ENCODE data around the gene TTC22.

The TTC22 gene

DNA sequence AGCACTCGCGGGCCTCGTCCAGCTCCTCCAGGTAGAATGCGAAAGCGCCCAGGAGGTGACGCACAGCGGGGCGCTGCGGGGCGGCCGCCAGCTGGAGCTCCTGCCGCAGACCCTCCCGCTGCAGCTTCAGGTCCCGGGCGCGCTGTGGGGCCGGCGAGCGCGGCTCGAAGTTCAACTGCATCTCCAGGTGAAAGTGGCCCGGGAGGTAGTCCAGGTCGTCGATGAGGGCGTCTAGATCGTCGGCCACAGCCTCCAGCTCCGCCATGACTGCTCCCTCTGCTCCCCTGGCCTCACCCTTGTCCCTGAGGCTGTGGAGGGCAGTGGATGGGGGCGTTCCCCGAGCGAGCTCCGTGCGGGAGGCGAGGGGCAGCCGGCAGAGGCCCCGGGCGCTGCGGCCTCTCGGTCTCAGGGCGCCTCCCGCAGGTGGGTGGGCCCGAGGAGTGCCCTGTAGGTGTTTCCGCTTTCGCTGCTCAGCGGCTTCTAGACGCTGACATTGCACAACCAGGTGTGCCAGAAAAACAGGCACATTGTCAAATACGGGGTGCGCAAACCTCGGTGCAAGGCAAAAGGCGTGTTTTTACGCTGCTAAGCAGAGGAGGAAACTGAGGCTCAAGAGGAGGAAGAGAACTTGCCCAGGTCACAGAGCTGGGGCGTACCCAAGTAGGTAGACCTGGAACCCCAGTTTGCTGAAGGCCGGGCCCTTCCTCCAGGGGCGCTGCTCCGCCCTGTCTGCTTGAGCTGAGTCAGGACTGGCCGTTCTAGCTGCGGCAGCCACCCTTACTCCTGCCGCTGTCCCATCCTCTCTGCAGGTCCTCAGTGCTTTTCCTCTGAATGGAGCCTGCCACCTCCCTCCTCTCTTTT is at the start of gene TTC22:
Gene TTC22, minus strand, starts transcription at position 425 of the 861 bp plus-strand sequence. Its CDS starts 160 bp downstream, at position 265.
- peak; percentile 52 for DNase-seq

DNA sequence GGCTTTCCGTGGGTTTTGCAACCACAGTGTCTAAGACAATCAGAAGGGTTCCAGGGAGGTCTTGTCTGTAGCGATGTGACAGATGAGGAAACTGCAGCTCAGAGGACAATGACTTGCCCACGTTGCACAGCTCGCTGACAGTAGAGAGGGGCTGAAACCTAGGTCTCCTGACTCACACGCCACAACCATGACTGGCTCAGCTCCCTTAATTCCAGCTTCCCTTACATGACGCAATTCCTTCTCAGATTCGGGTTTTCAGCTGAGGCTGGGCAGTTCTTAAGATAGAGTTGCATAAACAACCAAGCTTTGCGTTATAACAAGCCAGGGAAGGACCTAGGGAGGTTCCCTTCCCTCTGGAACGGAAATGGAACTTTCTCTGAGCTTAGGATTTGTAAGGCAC is 49.6 kb upstream of the TTC22 start:
- no peak for DNase-seq

DNA sequence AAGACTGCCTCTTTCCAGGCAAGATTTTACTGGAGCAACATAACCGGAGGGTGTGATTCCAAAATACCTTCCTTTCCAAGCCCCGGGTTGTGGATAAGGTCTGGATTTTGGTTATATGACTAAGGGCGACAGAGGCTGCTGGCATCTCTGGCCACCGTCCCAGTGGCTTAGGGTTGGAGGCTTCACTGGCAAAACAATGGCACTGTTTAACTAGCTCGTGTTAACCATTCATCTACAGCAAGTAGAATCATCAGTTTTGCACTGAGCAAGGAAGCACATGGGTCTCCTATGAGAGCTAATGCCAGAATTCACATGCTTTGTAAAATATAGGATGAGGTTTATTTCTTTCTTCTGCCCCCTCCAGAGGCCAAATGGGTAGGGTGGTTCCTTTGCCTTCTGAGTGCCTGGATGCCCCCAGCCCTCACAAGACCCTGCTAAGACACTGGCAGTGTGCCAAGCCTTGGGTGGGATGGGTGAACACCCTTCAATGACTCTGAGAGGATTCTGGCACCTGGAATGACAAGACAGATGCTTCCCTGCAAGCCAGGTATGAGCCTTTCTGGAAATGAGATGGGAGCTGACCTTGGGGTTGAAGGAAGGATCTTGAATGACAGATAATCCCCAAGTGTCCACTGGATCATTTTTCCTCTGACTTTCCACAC is 49.1 kb upstream of the TTC22 start:
- DNase-seq = no peak

DNA sequence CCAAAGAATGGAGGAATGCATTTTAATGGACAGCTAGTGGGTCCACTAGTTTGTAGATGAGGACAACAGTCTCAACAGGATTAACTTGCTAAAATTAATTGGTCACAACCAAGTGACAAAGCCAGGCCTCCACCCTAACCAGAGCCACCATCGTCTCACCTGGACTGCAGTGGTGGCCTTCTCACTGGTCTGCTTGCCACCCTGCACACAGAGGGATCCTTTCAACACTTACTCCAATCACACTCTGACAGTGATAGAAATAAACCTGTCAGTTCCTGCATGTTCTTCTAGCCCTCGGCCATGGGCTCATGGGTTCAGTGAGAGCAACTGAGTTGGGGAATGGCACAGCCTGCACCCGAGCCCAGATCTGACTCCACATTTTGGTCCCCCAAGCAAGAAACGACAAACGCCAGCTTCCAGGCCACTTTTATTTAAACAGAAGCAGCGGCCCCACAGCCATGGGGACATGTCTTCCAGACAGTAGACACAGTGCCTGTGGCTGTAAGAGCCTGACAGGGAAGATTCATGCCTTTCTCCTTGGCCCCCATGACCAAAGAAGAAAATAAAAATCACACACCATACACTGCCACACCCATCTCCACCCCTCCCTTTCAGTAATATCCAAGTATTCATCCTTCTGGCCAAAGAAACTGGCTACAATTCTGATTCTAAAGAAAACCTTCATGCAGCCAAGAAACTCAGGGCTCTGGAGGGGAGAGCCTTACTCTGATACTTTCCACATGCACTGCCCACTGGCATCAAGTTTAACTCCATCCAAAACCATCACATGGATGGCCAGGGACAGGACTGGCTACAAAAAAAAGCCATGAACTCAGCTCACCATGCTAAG is 48.3 kb upstream of the TTC22 start:
- no peak for DNase-seq

DNA sequence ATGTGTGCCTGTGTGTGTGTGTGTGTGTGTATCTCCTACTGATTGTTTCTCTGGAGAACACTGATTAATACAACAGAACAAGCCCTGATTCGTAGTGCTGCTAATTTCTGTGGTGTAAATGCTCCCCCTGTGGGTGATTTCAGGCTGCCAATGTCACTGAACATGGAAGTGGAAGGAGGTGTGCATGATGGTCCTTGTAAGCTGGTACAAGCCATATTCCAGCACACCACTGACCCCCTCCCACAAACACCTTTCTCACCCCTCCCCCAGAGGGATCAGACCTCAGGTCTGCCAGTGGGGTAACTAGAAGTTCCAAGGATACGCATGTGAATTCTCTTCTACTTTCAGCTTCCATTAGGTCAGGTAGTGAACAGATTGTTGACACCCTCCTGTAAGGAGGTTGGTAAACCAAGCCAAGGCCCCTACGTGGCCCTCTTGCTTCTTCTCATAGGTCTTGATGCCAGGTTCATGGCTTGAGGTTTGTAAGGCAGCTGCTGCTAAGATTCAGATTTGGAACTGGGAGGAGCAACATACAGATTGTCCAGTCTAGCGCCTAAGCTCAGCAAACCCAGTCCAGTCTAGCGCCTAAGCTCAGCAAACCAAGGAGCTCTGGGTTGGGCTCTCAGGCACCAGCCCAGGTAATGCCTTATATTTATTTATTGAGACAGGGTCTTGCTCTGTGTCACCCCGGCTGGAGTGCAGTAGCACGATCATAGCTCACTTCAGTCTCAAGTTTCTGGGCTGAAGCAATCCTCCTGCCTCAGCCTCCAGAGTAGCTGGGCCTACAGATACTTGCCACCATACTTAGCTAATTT is 47.2 kb upstream of the TTC22 start:
- no peak for DNase-seq

DNA sequence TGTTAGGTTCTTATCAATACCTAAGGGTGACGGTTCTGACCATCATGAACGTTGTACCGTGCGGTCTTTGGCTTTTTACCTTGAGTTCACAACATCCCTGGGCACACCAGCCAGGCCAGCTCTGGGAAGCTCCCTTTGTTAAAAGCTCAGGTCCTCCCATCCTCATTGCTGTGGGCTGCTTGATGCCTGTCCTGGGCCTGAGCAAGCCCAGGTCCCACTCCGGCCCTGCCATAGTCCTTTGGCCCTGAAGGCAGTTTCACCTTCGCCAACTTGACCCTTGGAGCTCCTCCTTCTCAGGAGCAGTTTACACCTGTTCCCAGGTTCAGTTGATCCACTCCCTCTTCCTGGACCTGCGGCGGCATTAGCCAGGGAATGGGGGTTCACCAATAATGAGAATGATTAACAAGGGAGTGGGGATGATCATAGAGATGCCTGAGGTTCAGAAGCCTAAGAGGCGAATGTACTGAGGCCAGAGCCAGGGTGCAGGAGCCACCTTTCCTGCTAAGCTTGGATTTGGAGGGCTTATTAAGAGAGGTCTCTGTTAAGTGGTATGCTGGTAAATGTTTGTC is 45.7 kb upstream of the TTC22 start:
- no peak for DNase-seq

DNA sequence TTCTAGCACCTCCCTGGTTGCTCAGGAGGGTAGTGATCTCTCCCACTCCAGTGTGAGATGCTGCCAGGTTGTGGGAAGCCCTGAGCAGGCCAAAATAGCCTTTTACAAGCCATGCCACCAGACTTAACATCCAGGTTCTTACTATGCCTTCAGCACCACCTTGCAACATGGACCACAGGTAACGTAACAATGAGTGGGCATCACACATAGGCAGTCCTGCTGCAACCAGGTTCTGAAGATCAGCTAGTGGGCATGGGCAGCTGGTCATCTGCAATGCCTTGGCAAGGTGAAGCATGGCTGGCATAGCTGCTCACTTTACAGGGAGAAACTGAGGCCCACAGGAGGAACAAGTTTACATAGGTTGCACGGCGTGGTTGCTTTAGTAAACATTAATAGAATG is 45.2 kb upstream of the TTC22 start:
- no peak for DNase-seq

DNA sequence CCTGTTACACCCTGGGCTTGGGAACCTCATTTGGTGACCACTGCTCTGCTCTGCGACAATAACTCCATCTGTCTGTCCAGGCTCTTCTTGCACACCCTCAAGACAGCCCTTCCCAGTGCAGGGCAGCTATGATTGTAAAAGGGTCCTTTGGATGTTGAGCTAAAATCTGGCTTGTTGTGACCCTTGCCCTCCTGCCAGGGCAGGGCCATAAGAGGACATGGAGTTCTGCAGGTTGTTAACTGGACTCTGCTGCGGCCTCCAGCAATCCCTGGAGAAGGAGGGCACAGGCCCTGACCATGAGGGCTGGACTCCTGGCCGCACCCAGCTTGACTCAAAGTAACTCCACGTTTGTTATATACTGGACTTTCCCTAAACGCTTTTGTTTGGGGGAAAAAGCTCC is 44.6 kb upstream of the TTC22 start:
- DNase-seq = no peak

DNA sequence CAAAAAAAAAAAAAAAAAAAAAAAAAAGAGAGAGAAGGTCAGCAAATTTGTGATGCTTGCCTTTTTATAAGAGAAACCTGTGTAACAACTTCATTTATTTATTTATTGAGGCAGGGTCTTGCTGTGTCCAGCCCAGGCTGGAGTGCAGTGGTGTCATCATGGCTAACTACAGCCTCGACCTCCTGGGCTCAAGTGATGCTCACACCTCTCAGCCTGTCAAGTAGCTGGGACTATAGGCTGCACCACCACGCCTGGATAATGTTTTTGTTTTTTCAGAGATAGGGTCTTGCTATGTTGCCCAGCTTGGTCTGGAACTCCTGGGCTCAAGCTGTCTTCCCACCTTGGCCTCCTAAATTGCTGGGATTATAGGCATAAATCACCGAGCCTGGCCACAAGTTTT is 43.4 kb upstream of the TTC22 start:
- DNase-seq = no peak

DNA sequence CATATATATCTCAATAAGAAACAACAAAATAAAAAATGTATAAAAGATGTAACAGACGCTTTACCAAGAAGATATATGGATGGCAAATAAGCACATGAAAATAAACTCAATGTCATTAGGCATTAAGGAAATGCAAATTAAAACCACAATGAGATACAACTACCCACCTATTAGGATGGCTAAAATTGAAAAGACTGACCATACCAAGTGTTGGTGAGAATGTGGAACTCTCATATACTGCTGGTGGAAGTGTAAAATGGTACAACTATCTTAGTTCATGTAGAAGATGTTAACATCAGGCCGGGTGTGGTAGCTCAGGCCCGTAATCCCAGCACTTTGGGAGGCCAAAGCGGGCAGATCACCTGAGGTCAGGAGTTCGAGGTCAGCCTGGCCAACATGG is 42.3 kb upstream of the TTC22 start:
- no peak for DNase-seq

DNA sequence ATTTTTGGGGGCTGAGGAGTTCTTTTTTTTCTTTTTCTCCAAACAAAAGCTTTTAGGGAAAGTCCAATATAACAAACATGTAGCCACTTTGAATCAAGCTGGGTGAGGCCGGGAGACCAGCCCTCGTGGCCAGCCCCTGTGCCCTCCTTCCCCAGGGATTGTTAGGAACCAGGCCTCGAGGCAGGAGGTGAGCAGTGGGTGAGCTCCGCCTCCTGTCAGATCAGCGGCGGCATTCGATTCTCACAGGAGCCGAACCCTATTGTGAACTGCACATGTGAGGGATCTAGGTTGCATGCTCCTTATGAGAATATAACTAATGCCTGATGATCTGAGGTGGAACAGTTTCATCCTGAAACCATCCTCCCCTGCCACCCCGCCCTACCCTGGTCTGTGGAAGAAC is 41.8 kb upstream of the TTC22 start:
- no peak for DNase-seq

DNA sequence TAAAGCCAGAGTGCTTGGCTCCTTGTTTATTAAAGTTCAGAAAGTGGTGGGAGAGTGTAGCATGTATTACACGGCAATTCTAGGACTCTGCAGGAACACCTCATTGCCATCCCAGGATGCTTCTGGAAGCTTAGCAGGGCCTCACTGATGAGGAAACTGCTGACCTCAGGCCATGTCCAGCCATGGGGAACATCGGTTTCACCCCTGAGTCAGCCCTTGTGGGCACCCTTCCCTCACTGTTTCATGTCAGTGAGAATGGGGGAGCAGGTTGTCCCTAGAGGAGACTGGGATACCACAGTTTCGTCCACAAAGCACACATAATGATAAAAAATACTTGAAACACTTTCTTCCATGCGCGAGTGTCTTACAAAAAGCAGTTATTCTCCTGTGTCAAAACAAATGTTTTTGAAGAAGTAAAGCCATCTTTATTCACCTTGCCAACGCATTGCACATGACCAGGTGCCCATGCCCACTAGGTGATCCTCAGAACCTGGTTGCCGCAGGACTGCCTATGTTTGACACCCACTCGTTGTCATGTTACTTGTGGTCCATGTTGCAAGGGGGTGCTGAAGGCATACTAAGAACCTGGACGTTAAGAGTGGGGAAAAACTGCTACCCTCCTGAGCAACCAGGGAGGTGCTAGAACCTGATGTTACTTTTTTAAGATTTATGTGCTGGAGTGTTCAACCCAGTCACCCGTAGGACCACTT is 41.2 kb upstream of the TTC22 start:
- no peak for DNase-seq

DNA sequence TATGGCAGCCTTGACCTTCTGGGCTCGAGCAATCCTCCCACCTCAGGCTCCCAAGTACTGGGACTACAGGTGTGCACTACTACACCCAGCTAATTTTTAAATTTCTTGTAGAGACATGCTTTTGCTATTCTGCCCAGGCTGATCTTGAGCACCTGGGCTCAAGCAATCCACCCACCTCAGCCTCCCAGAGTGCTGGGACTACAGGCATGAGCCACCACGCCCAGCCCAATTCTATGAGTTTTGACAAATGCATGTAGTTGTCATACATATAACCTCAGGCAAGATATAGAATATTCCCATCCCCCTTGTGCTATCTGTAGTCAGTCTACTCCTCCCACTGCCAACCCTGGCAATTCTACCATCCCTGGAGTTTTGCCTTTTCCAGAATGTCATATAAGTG is 38.7 kb upstream of the TTC22 start:
- no peak for DNase-seq

DNA sequence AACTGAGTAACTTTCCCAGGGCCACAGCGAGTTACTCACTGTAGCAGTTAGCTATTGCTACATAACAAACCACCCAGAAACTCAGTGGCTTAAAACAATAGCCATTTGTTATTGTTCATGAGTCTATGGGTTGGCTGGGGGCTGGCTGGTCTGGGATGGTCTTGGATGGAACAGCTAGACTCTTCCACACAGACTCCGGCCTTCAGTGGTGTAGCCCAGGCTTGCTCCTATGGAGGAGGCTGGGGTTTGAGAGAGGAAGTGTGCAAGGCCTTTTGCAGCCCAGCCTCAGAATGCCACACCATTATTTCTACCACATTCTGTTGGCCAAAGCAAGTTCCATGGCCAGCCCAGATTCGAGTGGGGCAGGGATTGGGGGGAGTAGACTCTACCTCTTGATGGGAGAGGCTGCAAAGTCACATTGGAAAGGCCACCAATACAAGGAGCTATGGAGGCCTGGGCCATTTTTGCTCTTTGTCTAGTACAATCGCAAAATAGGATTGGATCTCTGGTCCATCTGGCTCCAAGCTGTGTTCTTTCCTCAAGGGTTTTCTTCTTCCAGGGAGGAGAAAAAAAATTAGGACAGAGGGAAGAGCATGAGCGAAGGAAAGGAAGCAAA is 37.5 kb upstream of the TTC22 start:
- no peak for DNase-seq

DNA sequence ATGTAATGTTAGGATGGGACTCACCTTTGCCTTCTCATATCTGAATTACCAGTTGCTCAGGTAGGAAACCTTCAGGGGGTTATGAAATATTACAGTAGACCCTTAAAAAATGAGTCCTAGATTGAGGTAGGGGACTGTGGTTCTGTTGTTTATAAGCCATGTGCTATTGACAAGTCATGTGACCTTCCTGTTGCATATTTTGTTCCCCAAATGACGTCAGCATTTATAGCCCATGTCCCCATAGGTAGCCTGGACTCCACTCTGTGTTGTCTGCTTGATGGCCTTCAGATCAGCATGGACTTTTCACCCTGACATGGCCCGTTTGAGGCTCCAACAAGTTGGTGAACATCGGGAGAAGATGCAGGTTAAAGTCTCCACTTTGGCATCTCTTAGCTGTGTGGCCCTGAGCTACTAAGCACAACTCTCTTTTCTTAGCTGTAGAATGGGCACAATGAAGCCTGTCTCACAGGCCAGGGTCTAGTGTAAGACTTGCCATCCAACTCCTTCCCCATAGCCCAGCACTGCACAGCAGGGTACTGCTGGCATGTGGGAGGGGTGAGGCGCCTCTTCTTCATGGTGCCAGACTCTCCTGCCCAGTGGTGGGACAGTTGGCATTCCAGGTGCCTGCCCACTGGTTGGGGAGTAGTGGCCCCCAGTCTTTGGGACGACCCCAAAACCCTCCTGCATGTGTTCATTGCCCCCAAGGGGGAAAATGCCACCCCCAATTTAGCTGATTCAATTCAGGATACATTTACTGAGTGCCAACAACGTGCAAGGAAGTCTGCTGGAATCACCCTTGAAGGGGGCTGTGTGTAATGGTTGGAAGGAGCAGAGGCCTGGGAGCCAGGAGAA is 36.1 kb upstream of the TTC22 start:
- DNase-seq = no peak

DNA sequence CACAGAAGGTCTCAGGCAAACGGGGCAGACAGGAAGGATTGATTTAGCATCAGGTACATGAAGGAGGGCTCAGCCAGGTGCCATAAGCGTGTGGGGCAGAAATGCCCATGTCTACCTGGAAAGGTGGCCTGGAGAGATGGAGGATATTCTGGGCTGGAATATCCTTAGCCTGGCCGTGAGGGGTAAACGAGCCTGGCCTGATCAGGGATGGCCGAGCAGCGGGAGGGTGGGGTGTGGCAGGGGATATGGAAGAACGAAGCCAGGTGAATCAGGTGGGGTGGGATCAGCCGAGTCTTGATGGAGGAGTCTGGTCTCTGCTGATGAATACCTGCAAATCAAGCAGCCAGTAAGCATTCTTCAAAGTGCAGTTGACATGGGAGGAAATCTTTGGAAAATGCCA is 35.5 kb upstream of the TTC22 start:
- DNase-seq = no peak

DNA sequence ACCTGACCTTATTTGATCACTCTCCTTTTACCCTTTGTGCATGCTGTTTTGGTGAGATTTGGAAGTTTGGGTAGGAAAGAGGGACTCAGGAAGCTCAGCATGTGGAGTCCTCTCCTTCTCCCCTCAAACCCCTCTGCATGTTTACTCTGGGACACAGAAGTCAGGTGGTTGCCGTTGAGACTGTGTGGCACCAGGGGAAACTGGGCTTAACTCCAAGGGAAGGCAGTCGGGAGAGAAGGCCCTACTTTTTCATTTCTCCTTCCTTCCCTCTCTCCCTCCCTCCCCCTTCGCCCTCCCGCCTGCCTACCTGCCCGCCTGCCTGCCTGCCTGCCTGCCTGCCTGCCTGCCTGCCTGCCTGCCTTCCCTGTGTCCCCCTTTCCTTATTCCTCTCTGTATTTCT is 34.8 kb upstream of the TTC22 start:
- DNase-seq = no peak

DNA sequence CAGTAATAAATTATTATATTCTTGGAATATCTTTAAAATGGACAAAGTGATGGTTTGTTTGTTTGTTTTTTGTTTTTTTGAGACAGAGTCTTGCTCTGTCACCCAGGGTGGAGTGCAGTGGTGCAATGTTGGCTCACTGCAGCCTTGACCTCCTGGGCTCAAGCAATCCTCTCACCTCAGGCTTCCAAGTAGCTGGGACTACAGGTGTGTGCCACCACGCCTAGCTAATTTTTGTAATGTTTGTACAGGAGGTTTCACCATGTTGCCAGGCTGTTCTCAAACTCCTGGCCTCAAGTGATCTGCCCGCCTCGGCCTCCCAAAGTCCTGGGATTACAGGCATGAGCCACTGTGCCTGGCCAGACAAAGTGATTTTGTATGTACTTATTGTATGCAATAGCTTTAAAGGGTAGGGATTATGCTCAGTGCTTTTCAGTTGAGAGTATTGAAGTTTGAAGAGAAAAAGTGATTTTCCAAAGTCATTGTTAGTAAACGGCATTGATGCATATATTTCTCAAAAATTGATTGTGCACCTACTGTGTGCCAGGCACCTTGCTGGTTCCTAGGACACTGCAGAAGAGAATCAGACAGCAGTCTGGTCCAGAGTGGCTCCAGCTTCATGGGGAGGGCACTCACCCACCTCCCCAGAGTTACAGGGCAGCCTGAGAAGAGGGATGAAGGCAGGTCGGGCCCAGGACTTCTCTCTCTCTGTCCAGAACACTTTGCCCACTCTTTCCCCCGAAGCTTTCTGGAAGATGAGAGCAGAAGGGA is 34.2 kb upstream of the TTC22 start:
- no peak for DNase-seq

DNA sequence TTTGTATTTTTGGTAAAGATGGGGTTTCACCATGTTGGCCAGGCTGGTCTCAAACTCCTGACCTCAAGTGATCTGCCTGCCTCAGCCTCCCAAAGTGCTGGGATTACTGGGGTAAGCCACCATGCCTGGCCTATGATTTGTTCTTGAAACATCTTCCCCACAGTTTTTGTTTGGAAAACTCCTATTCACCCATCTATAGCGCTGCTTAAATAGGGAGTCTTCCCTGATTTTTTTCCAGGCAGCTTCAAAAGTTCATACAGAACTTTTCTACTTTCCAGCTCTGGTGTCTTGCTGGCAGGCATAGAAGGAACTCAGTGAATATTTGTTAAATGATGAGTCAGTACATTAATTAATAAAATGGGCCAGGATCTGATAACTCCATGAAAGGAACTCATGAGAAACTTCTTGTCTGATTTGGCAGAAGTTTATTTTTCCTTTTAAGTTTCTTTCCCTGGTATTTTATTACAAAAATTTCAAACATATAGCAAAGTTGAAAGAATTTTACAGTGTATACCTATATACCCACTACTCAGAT is 33.0 kb upstream of the TTC22 start:
- no peak for DNase-seq

Data from activated T-cell treated with anti-CD3 and anti-CD28 coated beads for 4 hours (primary cell).